ENCODE measurements around the gene SCAF4. TPM values are rescaled to one million over a fixed set of nuclear protein-coding genes. Genes with fewer than 3 reads are reported as not detected.

The SCAF4 gene
- total and polyA plus RNA-seq, 9 of the 15 experiments (the other 6 are each of a cell fraction or from before 2014, with no cell fraction given): 2.3 to 55.7 (median 17.2) TPM

GRCh38 chr21:31659286-31659535, 72.7 kb downstream of the SCAF4 start (continued):
- TF ChIP-seq MEIS2 (IDR thresholded peaks at IDR 0.05; ENCODE audit: partially characterized antibody): peak; percentile 42
- 0 out of 2 replicates have a peak, but pooled peaks have one; percentile 49 for TF ChIP-seq ZNF586 (CRISPR knock-in tag; conservative IDR thresholded peaks at IDR 0.05)
- TF ChIP-seq, protein P1, sequence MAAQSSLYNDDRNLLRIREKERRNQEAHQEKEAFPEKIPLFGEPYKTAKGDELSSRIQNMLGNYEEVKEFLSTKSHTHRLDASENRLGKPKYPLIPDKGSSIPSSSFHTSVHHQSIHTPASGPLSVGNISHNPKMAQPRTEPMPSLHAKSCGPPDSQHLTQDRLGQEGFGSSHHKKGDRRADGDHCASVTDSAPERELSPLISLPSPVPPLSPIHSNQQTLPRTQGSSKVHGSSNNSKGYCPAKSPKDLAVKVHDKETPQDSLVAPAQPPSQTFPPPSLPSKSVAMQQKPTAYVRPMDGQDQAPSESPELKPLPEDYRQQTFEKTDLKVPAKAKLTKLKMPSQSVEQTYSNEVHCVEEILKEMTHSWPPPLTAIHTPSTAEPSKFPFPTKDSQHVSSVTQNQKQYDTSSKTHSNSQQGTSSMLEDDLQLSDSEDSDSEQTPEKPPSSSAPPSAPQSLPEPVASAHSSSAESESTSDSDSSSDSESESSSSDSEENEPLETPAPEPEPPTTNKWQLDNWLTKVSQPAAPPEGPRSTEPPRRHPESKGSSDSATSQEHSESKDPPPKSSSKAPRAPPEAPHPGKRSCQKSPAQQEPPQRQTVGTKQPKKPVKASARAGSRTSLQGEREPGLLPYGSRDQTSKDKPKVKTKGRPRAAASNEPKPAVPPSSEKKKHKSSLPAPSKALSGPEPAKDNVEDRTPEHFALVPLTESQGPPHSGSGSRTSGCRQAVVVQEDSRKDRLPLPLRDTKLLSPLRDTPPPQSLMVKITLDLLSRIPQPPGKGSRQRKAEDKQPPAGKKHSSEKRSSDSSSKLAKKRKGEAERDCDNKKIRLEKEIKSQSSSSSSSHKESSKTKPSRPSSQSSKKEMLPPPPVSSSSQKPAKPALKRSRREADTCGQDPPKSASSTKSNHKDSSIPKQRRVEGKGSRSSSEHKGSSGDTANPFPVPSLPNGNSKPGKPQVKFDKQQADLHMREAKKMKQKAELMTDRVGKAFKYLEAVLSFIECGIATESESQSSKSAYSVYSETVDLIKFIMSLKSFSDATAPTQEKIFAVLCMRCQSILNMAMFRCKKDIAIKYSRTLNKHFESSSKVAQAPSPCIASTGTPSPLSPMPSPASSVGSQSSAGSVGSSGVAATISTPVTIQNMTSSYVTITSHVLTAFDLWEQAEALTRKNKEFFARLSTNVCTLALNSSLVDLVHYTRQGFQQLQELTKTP (IDR thresholded peaks at IDR 0.05; ENCODE audit: low read depth in 1 of 2, partially characterized antibody in 2 of 2): peak in 1 of 2 experiments; percentile 78
- no peak for TF ChIP-seq RUNX1 (IDR thresholded peaks at IDR 0.05; ENCODE audit: low read depth)
- TF ChIP-seq, protein P2, sequence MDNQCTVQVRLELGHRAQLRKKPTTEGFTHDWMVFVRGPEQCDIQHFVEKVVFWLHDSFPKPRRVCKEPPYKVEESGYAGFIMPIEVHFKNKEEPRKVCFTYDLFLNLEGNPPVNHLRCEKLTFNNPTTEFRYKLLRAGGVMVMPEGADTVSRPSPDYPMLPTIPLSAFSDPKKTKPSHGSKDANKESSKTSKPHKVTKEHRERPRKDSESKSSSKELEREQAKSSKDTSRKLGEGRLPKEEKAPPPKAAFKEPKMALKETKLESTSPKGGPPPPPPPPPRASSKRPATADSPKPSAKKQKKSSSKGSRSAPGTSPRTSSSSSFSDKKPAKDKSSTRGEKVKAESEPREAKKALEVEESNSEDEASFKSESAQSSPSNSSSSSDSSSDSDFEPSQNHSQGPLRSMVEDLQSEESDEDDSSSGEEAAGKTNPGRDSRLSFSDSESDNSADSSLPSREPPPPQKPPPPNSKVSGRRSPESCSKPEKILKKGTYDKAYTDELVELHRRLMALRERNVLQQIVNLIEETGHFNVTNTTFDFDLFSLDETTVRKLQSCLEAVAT (IDR thresholded peaks at IDR 0.05): no peak
- TF ChIP-seq ZBTB1 (CRISPR knock-in tag; IDR thresholded peaks at IDR 0.05; ENCODE audit: borderline replicate concordance, low read depth): no peak
- no peak for TF ChIP-seq PBX2 (CRISPR knock-in tag; IDR thresholded peaks at IDR 0.05; ENCODE audit: low read depth)
- 0 out of 2 replicates have a peak, but pooled peaks have one; percentile 1 for TF ChIP-seq PBX2 (tag; conservative IDR thresholded peaks at IDR 0.05; ENCODE audit: low read depth)
- no peak for TF ChIP-seq SMARCE1 (IDR thresholded peaks at IDR 0.05)
- TF ChIP-seq, protein P3, sequence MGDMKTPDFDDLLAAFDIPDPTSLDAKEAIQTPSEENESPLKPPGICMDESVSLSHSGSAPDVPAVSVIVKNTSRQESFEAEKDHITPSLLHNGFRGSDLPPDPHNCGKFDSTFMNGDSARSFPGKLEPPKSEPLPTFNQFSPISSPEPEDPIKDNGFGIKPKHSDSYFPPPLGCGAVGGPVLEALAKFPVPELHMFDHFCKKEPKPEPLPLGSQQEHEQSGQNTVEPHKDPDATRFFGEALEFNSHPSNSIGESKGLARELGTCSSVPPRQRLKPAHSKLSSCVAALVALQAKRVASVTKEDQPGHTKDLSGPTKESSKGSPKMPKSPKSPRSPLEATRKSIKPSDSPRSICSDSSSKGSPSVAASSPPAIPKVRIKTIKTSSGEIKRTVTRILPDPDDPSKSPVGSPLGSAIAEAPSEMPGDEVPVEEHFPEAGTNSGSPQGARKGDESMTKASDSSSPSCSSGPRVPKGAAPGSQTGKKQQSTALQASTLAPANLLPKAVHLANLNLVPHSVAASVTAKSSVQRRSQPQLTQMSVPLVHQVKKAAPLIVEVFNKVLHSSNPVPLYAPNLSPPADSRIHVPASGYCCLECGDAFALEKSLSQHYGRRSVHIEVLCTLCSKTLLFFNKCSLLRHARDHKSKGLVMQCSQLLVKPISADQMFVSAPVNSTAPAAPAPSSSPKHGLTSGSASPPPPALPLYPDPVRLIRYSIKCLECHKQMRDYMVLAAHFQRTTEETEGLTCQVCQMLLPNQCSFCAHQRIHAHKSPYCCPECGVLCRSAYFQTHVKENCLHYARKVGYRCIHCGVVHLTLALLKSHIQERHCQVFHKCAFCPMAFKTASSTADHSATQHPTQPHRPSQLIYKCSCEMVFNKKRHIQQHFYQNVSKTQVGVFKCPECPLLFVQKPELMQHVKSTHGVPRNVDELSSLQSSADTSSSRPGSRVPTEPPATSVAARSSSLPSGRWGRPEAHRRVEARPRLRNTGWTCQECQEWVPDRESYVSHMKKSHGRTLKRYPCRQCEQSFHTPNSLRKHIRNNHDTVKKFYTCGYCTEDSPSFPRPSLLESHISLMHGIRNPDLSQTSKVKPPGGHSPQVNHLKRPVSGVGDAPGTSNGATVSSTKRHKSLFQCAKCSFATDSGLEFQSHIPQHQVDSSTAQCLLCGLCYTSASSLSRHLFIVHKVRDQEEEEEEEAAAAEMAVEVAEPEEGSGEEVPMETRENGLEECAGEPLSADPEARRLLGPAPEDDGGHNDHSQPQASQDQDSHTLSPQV (IDR thresholded peaks at IDR 0.05): 0 out of 2 replicates have a peak, but pooled peaks have one; percentile 35
- no peak for TF ChIP-seq HMG20A (CRISPR knock-in tag; conservative IDR thresholded peaks at IDR 0.05)
- TF ChIP-seq TRIM25 (IDR thresholded peaks at IDR 0.05; ENCODE audit: borderline replicate concordance): no peak
- TF ChIP-seq ZNF717 (CRISPR knock-in tag; IDR thresholded peaks at IDR 0.05): no peak
- TF ChIP-seq LCOR (CRISPR knock-in tag; IDR thresholded peaks at IDR 0.05): peak; percentile 31; the same call in 1 of the 2 replicates
- TF ChIP-seq NFIC (IDR thresholded peaks at IDR 0.05): 0 out of 2 replicates have a peak, but pooled peaks have one; percentile 3

Data from K562 (cell line).